GM13976 (cell line): Measurements from ENCODE around the gene JKAMP.

ENCODE experiments used
- DNase-seq: peaks from one replicate; pipeline ENCODE4 v3.0.0; 2012; ENCODE audit warnings: low spot score
- in situ Hi-C: fragments of 300-500 bp; cut with MboI; formaldehyde crosslinking; loops from one replicate; pipeline ENCODE4 v1.12.0; 2022; ENCODE audit warnings: low sequenced_read_pairs, mixed read lengths, inconsistent platforms; ENCODE audit not compliant: unreplicated experiment
- TF ChIP-seq, protein P1 (sequence below): IDR thresholded peaks from 2 replicates; pipeline ENCODE4 v1.5.1; 2012; ENCODE audit warnings: borderline replicate concordance, mild to moderate bottlenecking; ENCODE audit not compliant: insufficient read depth; ENCODE audit errors: extremely low read depth, missing control alignments, control extremely low read depth

The JKAMP gene

DNA sequence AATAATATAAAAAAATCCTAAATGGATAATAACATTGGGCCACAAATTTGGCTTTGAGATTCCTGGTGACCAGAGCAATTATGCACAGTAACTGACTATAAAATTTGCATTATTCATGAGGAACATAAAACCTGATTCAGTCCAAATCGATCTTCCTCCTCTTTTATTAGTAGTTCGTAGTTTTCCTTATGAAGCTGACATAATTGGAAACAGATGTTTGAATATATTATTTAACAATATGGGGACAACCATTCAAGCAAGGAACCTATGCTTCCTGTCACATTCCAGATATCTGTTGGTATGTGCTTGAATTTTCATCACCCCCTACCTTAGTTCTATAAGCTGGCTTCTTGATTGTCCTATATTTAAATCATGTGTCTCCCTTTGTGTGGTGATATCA lies 57.4 kb downstream of the JKAMP start:
- DNase-seq: no peak
- in situ Hi-C loops: no loop called here
- TF ChIP-seq, protein P1, sequence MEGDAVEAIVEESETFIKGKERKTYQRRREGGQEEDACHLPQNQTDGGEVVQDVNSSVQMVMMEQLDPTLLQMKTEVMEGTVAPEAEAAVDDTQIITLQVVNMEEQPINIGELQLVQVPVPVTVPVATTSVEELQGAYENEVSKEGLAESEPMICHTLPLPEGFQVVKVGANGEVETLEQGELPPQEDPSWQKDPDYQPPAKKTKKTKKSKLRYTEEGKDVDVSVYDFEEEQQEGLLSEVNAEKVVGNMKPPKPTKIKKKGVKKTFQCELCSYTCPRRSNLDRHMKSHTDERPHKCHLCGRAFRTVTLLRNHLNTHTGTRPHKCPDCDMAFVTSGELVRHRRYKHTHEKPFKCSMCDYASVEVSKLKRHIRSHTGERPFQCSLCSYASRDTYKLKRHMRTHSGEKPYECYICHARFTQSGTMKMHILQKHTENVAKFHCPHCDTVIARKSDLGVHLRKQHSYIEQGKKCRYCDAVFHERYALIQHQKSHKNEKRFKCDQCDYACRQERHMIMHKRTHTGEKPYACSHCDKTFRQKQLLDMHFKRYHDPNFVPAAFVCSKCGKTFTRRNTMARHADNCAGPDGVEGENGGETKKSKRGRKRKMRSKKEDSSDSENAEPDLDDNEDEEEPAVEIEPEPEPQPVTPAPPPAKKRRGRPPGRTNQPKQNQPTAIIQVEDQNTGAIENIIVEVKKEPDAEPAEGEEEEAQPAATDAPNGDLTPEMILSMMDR: no peak

- in situ Hi-C loops: no loop called here
Observed at GRCh38 chr14:59543873-59544272, 59.6 kb downstream of the JKAMP start.

DNA sequence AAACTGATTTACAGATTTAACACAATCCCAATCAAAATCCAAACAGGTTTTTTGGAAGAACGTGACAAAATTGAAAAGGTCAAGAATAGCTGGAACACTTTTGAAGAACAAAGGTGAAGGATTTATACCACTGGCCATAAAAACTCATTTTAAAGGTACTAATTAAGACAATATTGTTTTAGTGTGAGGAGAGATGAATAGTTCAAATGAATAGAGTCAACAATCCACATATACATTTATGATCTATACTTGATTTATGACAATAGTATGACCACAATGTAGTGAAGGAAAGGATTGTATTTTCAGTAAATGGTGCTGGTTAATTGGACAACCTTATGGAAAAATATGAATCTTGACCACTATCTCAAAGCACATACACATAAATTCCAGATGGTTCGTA lies 63.0 kb downstream of the JKAMP start:
- in situ Hi-C loops: no loop called here

More at GRCh38 chr14:59543873-59544272, 59.6 kb downstream of the JKAMP start:
- TF ChIP-seq, protein P1: no peak
- no peak for DNase-seq

More for the DNA sequence above, 63.0 kb downstream of the JKAMP start:
- TF ChIP-seq, protein P1: no peak
- no peak for DNase-seq
